Activated CD4-positive, alpha-beta T cell treated with anti-CD3 and anti-CD28 coated beads for 1 hour (primary cell): Measurements from ENCODE around the gene GJA1.

Experiments used
- DNase-seq: peaks from one replicate; pipeline ENCODE4 v3.0.0-alpha.2; 2020

Gene GJA1

DNA sequence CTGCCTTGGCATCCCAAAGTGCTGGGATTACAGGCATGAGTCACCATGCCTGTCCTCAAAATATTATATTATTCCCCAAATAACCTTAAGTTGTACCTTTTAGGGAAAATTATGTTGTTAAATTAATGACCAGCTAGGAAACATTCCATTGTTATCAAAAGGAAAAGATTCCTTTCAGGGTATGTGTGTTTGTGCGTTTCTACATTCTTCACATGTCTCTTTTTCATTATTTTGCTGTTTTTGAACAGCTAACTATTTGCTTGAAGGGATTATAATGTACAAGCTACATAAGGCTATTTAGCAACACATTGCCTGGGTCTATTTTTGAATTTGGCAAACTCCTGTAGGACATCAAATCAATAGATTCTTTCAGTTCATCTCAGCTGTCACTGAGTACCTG, 57.1 kb downstream of the GJA1 start:
- no peak for DNase-seq

- no peak for DNase-seq
These were observed 62.5 kb downstream of the GJA1 start for GRCh38 chr6:121497970-121498375.

GRCh38 chr6:121498481-121499276, 63.2 kb downstream of the GJA1 start:
- no peak for DNase-seq
